Neuronal stem cell (in vitro differentiated cells): ENCODE results near the gene DPYSL4.

Experiments used
- DNase-seq: peaks from one replicate; pipeline ENCODE4 v3.0.0-alpha.2; 2013; ENCODE audit warnings: low spot score
- H2AFZ ChIP-seq: one replicate; pipeline ENCODE4 v1.6.1; 2013; ENCODE audit warnings: mild to moderate bottlenecking, low read length, inconsistent platforms
- H2AK5ac ChIP-seq: 2 replicates; pipeline ENCODE4 v1.6.1; 2013; ENCODE audit warnings: low read depth, mild to moderate bottlenecking, inconsistent platforms, low read length, moderate library complexity, mixed read lengths
- H2BK120ac ChIP-seq: 2 replicates; pipeline ENCODE4 v1.6.1; 2013; ENCODE audit warnings: low read depth, mild to moderate bottlenecking, inconsistent platforms, low read length, moderate library complexity, mixed read lengths
- H2BK12ac ChIP-seq: one replicate; pipeline ENCODE4 v1.6.1; 2013; ENCODE audit warnings: low read length, inconsistent platforms
- H2BK15ac ChIP-seq: 2 replicates; pipeline ENCODE4 v1.6.1; 2013; ENCODE audit warnings: mild to moderate bottlenecking, low read length, inconsistent platforms, mixed read lengths
- H2BK5ac ChIP-seq: one replicate; pipeline ENCODE4 v1.6.1; 2013; ENCODE audit warnings: inconsistent platforms, mild to moderate bottlenecking, low read length, moderate library complexity
- H3K14ac ChIP-seq: one replicate; pipeline ENCODE4 v1.6.1; 2013; ENCODE audit warnings: low read length, inconsistent platforms
- H3K18ac ChIP-seq: 2 replicates; pipeline ENCODE4 v1.6.1; 2013; ENCODE audit warnings: low read length, inconsistent platforms
- H3K23ac ChIP-seq: 2 replicates; pipeline ENCODE4 v1.6.1; 2013; ENCODE audit warnings: low read depth, mild to moderate bottlenecking, mixed read lengths, low read length, inconsistent platforms; ENCODE audit not compliant: poor library complexity
- H3K27ac ChIP-seq: replicated peaks from 3 replicates; pipeline ENCODE4 v1.5.1; 2013; ENCODE audit warnings: low read length, inconsistent platforms
- H3K27me3 ChIP-seq, 3 experiments: 2 replicates each; pipeline ENCODE4 v1.6.1; 2013; ENCODE audit warnings: low read length in 3 of 3, mild to moderate bottlenecking in 2 of 3, inconsistent platforms in 1 of 3, low read depth in 1 of 3, mixed read lengths in 1 of 3, moderate library complexity in 1 of 3; ENCODE audit not compliant: control insufficient read depth in 3 of 3, insufficient read depth in 3 of 3
- H3K36me3 ChIP-seq, 2 donors: replicated peaks in 1 of 2; 2 replicates each; pipeline ENCODE4 v1.6.1; 2013; ENCODE audit warnings: low read length in 2 of 2; ENCODE audit not compliant: control insufficient read depth in 2 of 2, insufficient read depth in 2 of 2
- H3K4ac ChIP-seq: 2 replicates; pipeline ENCODE4 v1.6.1; 2013; ENCODE audit warnings: inconsistent platforms, mild to moderate bottlenecking, low read length, moderate library complexity
- H3K4me1 ChIP-seq, 2 donors: 1 replicate in 1 of 2; 2 replicates in 1 of 2; pipeline ENCODE4 v1.6.1; 2013; ENCODE audit warnings: low read length in 2 of 2, low read depth in 1 of 2; ENCODE audit not compliant: control insufficient read depth in 2 of 2, insufficient read depth in 1 of 2
- H3K4me2 ChIP-seq: one replicate; pipeline ENCODE4 v1.6.1; 2013; ENCODE audit warnings: mild to moderate bottlenecking, low read length, inconsistent platforms; ENCODE audit not compliant: insufficient read depth, poor library complexity, severe bottlenecking
- H3K4me3 ChIP-seq, 2 donors: 2 replicates each; pipeline ENCODE4 v1.5.1; 2013; ENCODE audit warnings: low read length in 2 of 2, mild to moderate bottlenecking in 2 of 2, inconsistent platforms in 1 of 2, moderate library complexity in 1 of 2
- H3K79me1 ChIP-seq: one replicate; pipeline ENCODE4 v1.6.1; 2013; ENCODE audit warnings: low read depth, mild to moderate bottlenecking, inconsistent platforms, low read length, moderate library complexity
- H3K9ac ChIP-seq: one replicate; pipeline ENCODE4 v1.6.1; 2013; ENCODE audit warnings: mild to moderate bottlenecking, low read depth, low read length, inconsistent platforms; ENCODE audit not compliant: poor library complexity
- H3K9me3 ChIP-seq, 2 donors: replicated peaks in 1 of 2; 2 replicates each; pipeline versions ENCODE3 to v1.6.1; 2013; ENCODE audit warnings: low read length in 2 of 2, mild to moderate bottlenecking in 2 of 2, inconsistent platforms in 1 of 2, low read depth in 1 of 2, mixed read lengths in 1 of 2, moderate library complexity in 1 of 2; ENCODE audit not compliant: control insufficient read depth in 2 of 2, insufficient read depth in 1 of 2
- H4K8ac ChIP-seq: one replicate; pipeline ENCODE4 v1.6.1; 2013; ENCODE audit warnings: low read depth, mild to moderate bottlenecking, inconsistent platforms, low read length, moderate library complexity
- H4K91ac ChIP-seq: one replicate; pipeline ENCODE4 v1.6.1; 2013; ENCODE audit warnings: low read length, low read depth, mild to moderate bottlenecking, inconsistent platforms; ENCODE audit not compliant: poor library complexity
- WGBS, 2 donors: extraction: QIAGEN DNeasy Blood & Tissue Kit; methylation state at CpG; one replicate each; pipeline ENCODE4 v1.1.7; 2013; ENCODE audit warnings: missing lambda C conversion rate in 2 of 2, mixed read lengths in 1 of 2; ENCODE audit not compliant: insufficient read length in 2 of 2, insufficient replicate concordance in 1 of 2; ENCODE audit errors: extremely low coverage in 2 of 2; 5-methylcytosine and 5-hydroxymethylcytosine counted together

The DPYSL4 gene

GRCh38 chr10:132226586-132227405, 40.0 kb downstream of the DPYSL4 start:
- Histone ChIP-seq H2BK120ac (no peak overlapping the region), H4K8ac (no peak overlapping the region), H3K18ac (no peak overlapping the region), H2AFZ (no peak overlapping the region), H3K36me3 (peaks cover 0 to 2% of the 10 kb centered on the region in 2 donors), H3K4me2 (no peak overlapping the region), H3K14ac (peak overlapping the region; percentile 82), H3K4me3 (peak overlapping the region in 1 of 2 donors; percentile 14), H2BK15ac (no peak overlapping the region), H3K27me3 (no peaks in the 10 kb centered on the region), H3K4ac (no peak overlapping the region), H2AK5ac (no peak overlapping the region), H2BK5ac (no peak overlapping the region), H4K91ac (no peak overlapping the region), H3K9me3 (no peaks in the 10 kb centered on the region), H2BK12ac (peak overlapping the region; percentile 58), H3K23ac (peak overlapping the region; percentile 89), H3K79me1 (peaks cover 2% of the 10 kb centered on the region), H3K27ac (no peak overlapping the region), H3K9ac (peak overlapping the region; percentile 60), H3K4me1 (peaks cover 2 to 5% of the 10 kb centered on the region in 2 donors)
- no peak for DNase-seq
- WGBS, 2 donors: no CpG with 5 or more reads among the region's 27 CpGs

- no peak overlapping the region for H3K4me2 ChIP-seq
- no peak overlapping the region for H3K27ac ChIP-seq
- no peak overlapping the region for H3K18ac ChIP-seq
- peak overlapping the region; percentile 93 for H3K23ac ChIP-seq
- H3K36me3 ChIP-seq: peaks cover 0 to 2% of the 10 kb centered on the region in 2 donors
- H4K91ac ChIP-seq: no peak overlapping the region
- H2BK120ac ChIP-seq: no peak overlapping the region
- no peaks in the 10 kb centered on the region for H3K27me3 ChIP-seq
- peak overlapping the region; percentile 53 for H2AK5ac ChIP-seq
- no peak overlapping the region for H4K8ac ChIP-seq
- no peak overlapping the region for H3K4ac ChIP-seq
- H3K4me3 ChIP-seq: peak overlapping the region in 1 of 2 donors; percentile 7
- no peak overlapping the region for H3K9ac ChIP-seq
- H2BK12ac ChIP-seq: no peak overlapping the region
- H2AFZ ChIP-seq: no peak overlapping the region
- H3K9me3 ChIP-seq: no peaks in the 10 kb centered on the region
- no peak overlapping the region for H2BK5ac ChIP-seq
- peaks cover 2% of the 10 kb centered on the region for H3K79me1 ChIP-seq
- no peak overlapping the region for H2BK15ac ChIP-seq
- no CpG with 5 or more reads among the region's 29 CpGs for WGBS, 2 donors
- no peak overlapping the region for H3K14ac ChIP-seq
- DNase-seq: no peak
- H3K4me1 ChIP-seq: peaks cover 2 to 3% of the 10 kb centered on the region in 2 donors
Observed at GRCh38 chr10:132227851-132228390, 41.2 kb downstream of the DPYSL4 start.

GRCh38 chr10:132228616-132229015, 41.9 kb downstream of the DPYSL4 start:
- Histone ChIP-seq H3K4me2 (no peak overlapping the region), H2BK15ac (no peak overlapping the region), H3K4me3 (no peak overlapping the region), H3K79me1 (peaks cover 2% of the 10 kb centered on the region), H3K27ac (no peak overlapping the region), H2AFZ (no peak overlapping the region), H3K4me1 (peaks cover 0 to 2% of the 10 kb centered on the region in 2 donors), H3K27me3 (no peaks in the 10 kb centered on the region), H4K8ac (no peak overlapping the region), H3K9ac (no peak overlapping the region), H3K14ac (peak overlapping the region; percentile 97), H3K9me3 (no peaks in the 10 kb centered on the region), H3K36me3 (peaks cover 0 to 2% of the 10 kb centered on the region in 2 donors), H3K23ac (peak overlapping the region; percentile 43), H2BK5ac (no peak overlapping the region), H2AK5ac (peak overlapping the region; percentile 53), H4K91ac (no peak overlapping the region), H3K18ac (peak overlapping the region; percentile 71), H3K4ac (no peak overlapping the region), H2BK120ac (no peak overlapping the region), H2BK12ac (peak overlapping the region; percentile 30)
- DNase-seq: no peak
- no CpG with 5 or more reads among the region's 14 CpGs for WGBS, 2 donors

GRCh38 chr10:132229096-132229495, 42.3 kb downstream of the DPYSL4 start:
- no peak overlapping the region for H3K9ac ChIP-seq
- DNase-seq: no peak
- no peak overlapping the region for H2BK120ac ChIP-seq
- H3K4me1 ChIP-seq: peaks cover 0 to 2% of the 10 kb centered on the region in 2 donors
- peak overlapping the region; percentile 53 for H4K91ac ChIP-seq
- no peak overlapping the region for H3K18ac ChIP-seq
- no peak overlapping the region for H3K27ac ChIP-seq
- H3K36me3 ChIP-seq: peaks cover 0 to 2% of the 10 kb centered on the region in 2 donors
- no peak overlapping the region for H2BK5ac ChIP-seq
- no peak overlapping the region for H2BK15ac ChIP-seq
- H3K79me1 ChIP-seq: peaks cover 2% of the 10 kb centered on the region
- H4K8ac ChIP-seq: no peak overlapping the region
- no peak overlapping the region for H3K23ac ChIP-seq
- H3K27me3 ChIP-seq: no peaks in the 10 kb centered on the region
- no peak overlapping the region for H3K4me2 ChIP-seq
- H3K14ac ChIP-seq: no peak overlapping the region
- no peak overlapping the region for H2BK12ac ChIP-seq
- H3K9me3 ChIP-seq: no peaks in the 10 kb centered on the region
- H2AK5ac ChIP-seq: no peak overlapping the region
- no peak overlapping the region for H3K4ac ChIP-seq
- no peak overlapping the region for H2AFZ ChIP-seq
- H3K4me3 ChIP-seq: no peak overlapping the region
- no CpG with 5 or more reads among the region's 6 CpGs for WGBS, 2 donors
